ENCODE results near the gene A2M. TPM values are rescaled to one million over a fixed set of nuclear protein-coding genes. Genes with fewer than 3 reads are reported as not detected.

The A2M gene
- total and polyA plus RNA-seq, 2 of the 8 experiments (the other 6 are each of a cell fraction or from before 2014, with no cell fraction given) = 0.15 TPM; not detected in 1

DNA sequence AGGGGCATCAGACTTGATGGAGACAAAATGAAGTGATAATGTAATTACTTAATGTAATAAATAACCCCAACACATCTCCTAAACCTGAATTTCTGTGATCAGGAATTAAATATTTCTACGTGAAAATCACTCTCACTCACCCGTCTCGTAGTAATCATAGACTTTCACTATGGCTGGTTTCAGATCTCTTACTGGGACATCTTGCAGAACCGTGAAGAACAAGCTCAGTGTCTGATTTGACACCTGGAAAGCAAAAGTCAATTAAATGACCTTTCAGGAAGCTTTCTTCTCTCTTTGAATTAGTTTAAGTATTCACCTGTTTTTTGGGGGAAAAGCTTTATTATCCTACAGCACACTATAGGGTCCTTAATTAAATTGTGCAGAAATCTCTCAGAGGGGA is 47.1 kb downstream of the A2M start (continued):
- no peak for TF ChIP-seq TAF7 (optimal IDR thresholded peaks at IDR 0.05; ENCODE audit: borderline replicate concordance, low read depth, low read length)
- no peak for TF ChIP-seq CBX5 (IDR thresholded peaks at IDR 0.05; ENCODE audit: low read depth, low read length)
- no peak for TF ChIP-seq CTBP2 (IDR thresholded peaks at IDR 0.05; ENCODE audit: borderline replicate concordance, insufficient read depth, insufficient read length, low read length)

All from H1 (cell line).